NCI-H1694 treated with DMSO at 0.1 percent for 48 hours (cell line): ENCODE results near the gene ABHD8.

Experiments
- DNase-seq: peaks from one replicate; lab custom pipeline; 2025; lab: John Stamatoyannopoulos, UW

Gene ABHD8

GRCh38 chr19:17303167-17303939 lies at the start of gene ABHD8:
TSS of gene ABHD8 (minus strand) at chr19:17303425. CDS start at chr19:17301616, 1,809 bp downstream.
- DNase-seq: peak; percentile 34

- no peak for DNase-seq
Observed at GRCh38 chr19:17352608-17353280, 49.5 kb upstream of the ABHD8 start.

- DNase-seq: no peak
Observed at GRCh38 chr19:17351815-17352435, 48.7 kb upstream of the ABHD8 start.

- DNase-seq: no peak
Observed at GRCh38 chr19:17348700-17349099, 45.5 kb upstream of the ABHD8 start.

- no peak for DNase-seq
Observed at GRCh38 chr19:17347877-17348276, 44.7 kb upstream of the ABHD8 start.

- no peak for DNase-seq
Observed at GRCh38 chr19:17347361-17347760, 44.1 kb upstream of the ABHD8 start.

- DNase-seq: no peak
Observed at GRCh38 chr19:17346109-17346671, 43.0 kb upstream of the ABHD8 start.

GRCh38 chr19:17341845-17342244 lies 38.6 kb upstream of the ABHD8 start:
- DNase-seq: no peak

- DNase-seq: no peak
Observed at GRCh38 chr19:17341386-17341785, 38.2 kb upstream of the ABHD8 start.

GRCh38 chr19:17340871-17341357 lies 37.7 kb upstream of the ABHD8 start:
- DNase-seq: no peak

- DNase-seq: no peak
Observed at GRCh38 chr19:17340302-17340870, 37.2 kb upstream of the ABHD8 start.

- DNase-seq: no peak
Observed at GRCh38 chr19:17339088-17339741, 36.0 kb upstream of the ABHD8 start.

GRCh38 chr19:17338433-17339078 lies 35.3 kb upstream of the ABHD8 start:
- no peak for DNase-seq

- no peak for DNase-seq
Observed at GRCh38 chr19:17337675-17338432, 34.6 kb upstream of the ABHD8 start.

GRCh38 chr19:17336872-17337674 lies 33.8 kb upstream of the ABHD8 start, which contains the start of gene GTPBP3:
TSS of gene GTPBP3 (plus strand) at chr19:17337553. CDS start at chr19:17337612, 59 bp downstream.
- peak; percentile 97 for DNase-seq

GRCh38 chr19:17335575-17335974 lies 32.4 kb upstream of the ABHD8 start:
- DNase-seq: no peak

- DNase-seq: peak; percentile 86
Observed at GRCh38 chr19:17334414-17335409, 31.5 kb upstream of the ABHD8 start, which contains the start of gene ANO8. TSS of gene ANO8 (minus strand) at chr19:17334855. CDS start at chr19:17334670, 185 bp downstream.
